DND-41 (cell line): ENCODE data around the gene LRRC8A.

Experiments
- ATAC-seq: fragments of 200-7000 bp; cut with Tn5 transposase; 3 replicates; pipeline ENCODE4 v1.9.1; 2021; ENCODE audit warnings: low read depth; ENCODE audit not compliant: insufficient read depth
- DNase-seq: peaks from one replicate; pipeline ENCODE4 v3.0.0-alpha.2; 2020
- H2AFZ ChIP-seq: 2 replicates; pipeline ENCODE4 v1.6.0; 2012; ENCODE audit warnings: low read depth, low read length
- H3K27ac ChIP-seq: 2 replicates; pipeline ENCODE4 v1.5.1; 2012; ENCODE audit warnings: low read length, inconsistent platforms
- H3K27me3 ChIP-seq: fragments of 200-600 bp; sonication (generic); 2 replicates; pipeline ENCODE4 v1.6.0; 2012; ENCODE audit warnings: low read length, mild to moderate bottlenecking, inconsistent platforms; ENCODE audit not compliant: insufficient read depth, poor library complexity
- H3K36me3 ChIP-seq: 2 replicates; pipeline ENCODE4 v1.5.1; 2012; ENCODE audit warnings: low read length, inconsistent platforms; ENCODE audit not compliant: insufficient read depth
- H3K4me1 ChIP-seq: 2 replicates; pipeline ENCODE4 v1.5.1; 2012; ENCODE audit warnings: mild to moderate bottlenecking, low read length; ENCODE audit not compliant: insufficient read depth
- H3K4me2 ChIP-seq: 2 replicates; pipeline ENCODE4 v1.6.0; 2012; ENCODE audit warnings: mild to moderate bottlenecking, moderate library complexity, low read length, inconsistent platforms; ENCODE audit not compliant: insufficient read depth
- H3K4me3 ChIP-seq, 2 experiments: fragments of 200-600 bp in 1 of 2; shearing (Covaris generic) in 1 of 2; 2 replicates each; pipeline ENCODE4 v1.5.1; 2012 to 2016; ENCODE audit warnings: inconsistent platforms in 2 of 2, low read length in 2 of 2, mild to moderate bottlenecking in 2 of 2, low read depth in 1 of 2, moderate library complexity in 1 of 2
- H3K79me2 ChIP-seq: 2 replicates; pipeline ENCODE4 v1.6.0; 2012; ENCODE audit warnings: low read length, inconsistent platforms; ENCODE audit not compliant: insufficient read depth
- H3K9ac ChIP-seq: 2 replicates; pipeline ENCODE4 v1.6.0; 2012; ENCODE audit warnings: low read depth, mild to moderate bottlenecking, inconsistent platforms, low read length, moderate library complexity
- H3K9me3 ChIP-seq: 2 replicates; pipeline ENCODE4 v1.5.1; 2012; ENCODE audit warnings: low read length, moderate library complexity, mild to moderate bottlenecking, inconsistent platforms; ENCODE audit not compliant: insufficient read depth, severe bottlenecking
- H4K20me1 ChIP-seq: 2 replicates; pipeline ENCODE4 v1.6.0; 2012; ENCODE audit warnings: low read length; ENCODE audit not compliant: insufficient read depth
- CTCF ChIP-seq: IDR thresholded peaks from 2 replicates; pipeline ENCODE4 v1.5.1; 2012; ENCODE audit warnings: borderline replicate concordance, low read length, moderate library complexity, mild to moderate bottlenecking; ENCODE audit not compliant: poor library complexity, severe bottlenecking; ENCODE audit errors: extremely low read depth
- EZH2 ChIP-seq: IDR thresholded peaks from 3 replicates; pipeline ENCODE4 v1.6.1; 2012; ENCODE audit warnings: borderline replicate concordance, low read depth, mild to moderate bottlenecking, moderate library complexity, low read length, inconsistent platforms; ENCODE audit not compliant: severe bottlenecking

The LRRC8A gene

GRCh38 chr9:128882677-128883603 is 1.0 kb downstream of the LRRC8A start:
- H3K4me3 ChIP-seq = peak overlapping the region; percentile 95 to 96; a peak in 3 of 4 replicates
- TF ChIP-seq CTCF (no peak), EZH2 (no peak)
- H3K4me2 ChIP-seq = peak overlapping the region; percentile 92
- peaks cover 26% of the 10 kb centered on the region for H3K4me1 ChIP-seq
- peak overlapping the region; percentile 85 for H3K9ac ChIP-seq
- no peaks in the 10 kb centered on the region for H3K9me3 ChIP-seq
- H3K27me3 ChIP-seq = no peaks in the 10 kb centered on the region
- H3K79me2 ChIP-seq = peaks cover 70% of the 10 kb centered on the region
- no peak for ATAC-seq
- peak overlapping the region; percentile 71 for H2AFZ ChIP-seq
- peak overlapping the region; percentile 88 for H3K27ac ChIP-seq
- peak; percentile 21 for DNase-seq
- H4K20me1 ChIP-seq = peaks cover 7% of the 10 kb centered on the region; the same call in 1 of the 2 replicates
- H3K36me3 ChIP-seq = peaks cover 22% of the 10 kb centered on the region

GRCh38 chr9:128884164-128884563 is 2.2 kb downstream of the LRRC8A start:
- peak overlapping the region; percentile 92 for H3K4me2 ChIP-seq

GRCh38 chr9:128885376-128885775 is 3.4 kb downstream of the LRRC8A start:
- Histone ChIP-seq H3K9ac (no peak overlapping the region), H3K27ac (no peak overlapping the region)
- DNase-seq = no peak

More at GRCh38 chr9:128884164-128884563, 2.2 kb downstream of the LRRC8A start:
- no peak overlapping the region for H3K27ac ChIP-seq
- H3K9me3 ChIP-seq = no peaks in the 10 kb centered on the region
- no peak overlapping the region for H3K9ac ChIP-seq
- TF ChIP-seq CTCF (no peak), EZH2 (no peak)
- peaks cover 34% of the 10 kb centered on the region for H3K36me3 ChIP-seq
- no peaks in the 10 kb centered on the region for H3K27me3 ChIP-seq
- no peak for DNase-seq
- H2AFZ ChIP-seq = no peak overlapping the region
- peaks cover 26% of the 10 kb centered on the region for H3K4me1 ChIP-seq
- ATAC-seq = no peak
- peaks cover 79% of the 10 kb centered on the region for H3K79me2 ChIP-seq
- peaks cover 16% of the 10 kb centered on the region for H4K20me1 ChIP-seq
- peak overlapping the region in 1 of 2 experiments; percentile 27; a peak in 1 of 4 replicates for H3K4me3 ChIP-seq

More at GRCh38 chr9:128885376-128885775, 3.4 kb downstream of the LRRC8A start:
- no peaks in the 10 kb centered on the region for H3K27me3 ChIP-seq
- H3K36me3 ChIP-seq = peaks cover 38% of the 10 kb centered on the region
- H3K4me1 ChIP-seq = peaks cover 20% of the 10 kb centered on the region
- H3K9me3 ChIP-seq = no peaks in the 10 kb centered on the region
- no peak for ATAC-seq
- peaks cover 71% of the 10 kb centered on the region for H3K79me2 ChIP-seq
- peaks cover 16% of the 10 kb centered on the region for H4K20me1 ChIP-seq
- no peak overlapping the region for H2AFZ ChIP-seq
- no peak for TF ChIP-seq CTCF
- TF ChIP-seq EZH2 = no peak
- no peak overlapping the region for H3K4me2 ChIP-seq
- no peak overlapping the region for H3K4me3 ChIP-seq
